HEK293 (cell line): ENCODE measurements around the gene KRTAP2-4.

Experiments used
- CTCF ChIA-PET: fragments of 350-600 bp; formaldehyde crosslinking; extraction: SDS; loops from one replicate; lab custom pipeline; 2021; ENCODE audit warnings: antibody characterized with exemption; lab: Yijun Ruan, JAX
- POLR2A ChIA-PET: fragments of 300-600 bp; formaldehyde crosslinking; extraction: SDS; loops from one replicate; lab custom pipeline; 2020; ENCODE audit warnings: antibody characterized with exemption, inconsistent platforms; lab: Yijun Ruan, JAX
- H3K27ac ChIP-seq: fragments of 200-500 bp; sonication (Bioruptor generic); 2 replicates; pipeline ENCODE4 v1.5.1; 2014; ENCODE audit warnings: low read depth, low read length, control low read depth, inconsistent platforms; ENCODE audit errors: extremely low read depth
- H3K36me3 ChIP-seq, 2 experiments: fragments of 200-500 bp in 1 of 2; sonication (Bioruptor generic) in 1 of 2; 1 replicate in 1 of 2; 2 replicates in 1 of 2; pipeline ENCODE4 v1.5.1; 2014 to 2017; ENCODE audit warnings: inconsistent platforms in 2 of 2, low read length in 2 of 2; ENCODE audit not compliant: control insufficient read depth in 2 of 2, insufficient read depth in 1 of 2
- H3K4me1 ChIP-seq: fragments of 200-500 bp; sonication (Bioruptor generic); 2 replicates; pipeline ENCODE4 v1.5.1; 2014; ENCODE audit warnings: mild to moderate bottlenecking, low read length, inconsistent platforms; ENCODE audit not compliant: control insufficient read depth, insufficient read depth
- H3K4me3 ChIP-seq: 2 replicates; pipeline ENCODE4 v1.5.1; 2011; ENCODE audit warnings: low read depth, mild to moderate bottlenecking, control low read depth, low read length, moderate library complexity
- H3K9me3 ChIP-seq: fragments of 200-500 bp; sonication (Bioruptor generic); 2 replicates; pipeline ENCODE4 v1.5.1; 2014; ENCODE audit warnings: low read depth, low read length, inconsistent platforms; ENCODE audit not compliant: control insufficient read depth, insufficient read depth
- HIC1 ChIP-seq: fragments of 450-650 bp; formaldehyde crosslinking; IDR thresholded peaks from 2 replicates; pipeline ENCODE4 v1.5.1; 2016; ENCODE audit warnings: missing biosample characterization, missing genetic modification characterization
- HOXD13 ChIP-seq: sonication (generic); formaldehyde crosslinking; IDR thresholded peaks from 2 replicates; pipeline ENCODE4 v1.8.0; 2022; ENCODE audit warnings: missing genetic modification reagents, borderline replicate concordance
- PATZ1 ChIP-seq: fragments of 450-650 bp; formaldehyde crosslinking; IDR thresholded peaks from 2 replicates; pipeline ENCODE4 v1.5.1; 2016; ENCODE audit warnings: missing biosample characterization, missing genetic modification characterization
- PBX3 ChIP-seq: sonication (generic); formaldehyde crosslinking; IDR thresholded peaks from 2 replicates; pipeline ENCODE4 v1.8.1; 2022; ENCODE audit warnings: mild to moderate bottlenecking, moderate library complexity, missing genetic modification reagents
- PRDM10 ChIP-seq: fragments of 450-650 bp; formaldehyde crosslinking; IDR thresholded peaks from 2 replicates; pipeline ENCODE4 v1.5.1; 2016; ENCODE audit warnings: missing biosample characterization, missing genetic modification characterization
- SCRT1 ChIP-seq: fragments of 450-650 bp; formaldehyde crosslinking; IDR thresholded peaks from 2 replicates; pipeline ENCODE4 v1.5.1; 2016; ENCODE audit warnings: missing biosample characterization, missing genetic modification characterization, borderline replicate concordance
- TCF7L2 ChIP-seq: IDR thresholded peaks from 2 replicates; pipeline ENCODE4 v1.6.1; 2011; ENCODE audit warnings: low read depth, mild to moderate bottlenecking, inconsistent platforms, low read length, moderate library complexity, borderline replicate concordance
- ZBTB17 ChIP-seq: fragments of 450-650 bp; formaldehyde crosslinking; IDR thresholded peaks from 2 replicates; pipeline ENCODE4 v1.5.1; 2016; ENCODE audit warnings: missing biosample characterization, missing genetic modification characterization
- ZBTB7A ChIP-seq: fragments of 450-650 bp; formaldehyde crosslinking; IDR thresholded peaks from 2 replicates; pipeline ENCODE4 v1.5.1; 2016; ENCODE audit warnings: low read depth, missing biosample characterization, missing genetic modification characterization
- ZFP69B ChIP-seq: fragments of 450-650 bp; formaldehyde crosslinking; IDR thresholded peaks from 2 replicates; pipeline ENCODE4 v1.5.1; 2016; ENCODE audit warnings: missing biosample characterization, missing genetic modification characterization
- ZIC2 ChIP-seq: fragments of 450-650 bp; formaldehyde crosslinking; IDR thresholded peaks from 2 replicates; pipeline ENCODE4 v1.5.1; 2016; ENCODE audit warnings: missing biosample characterization, missing genetic modification characterization
- ZNF138 ChIP-seq: fragments of 450-650 bp; formaldehyde crosslinking; IDR thresholded peaks from 2 replicates; pipeline ENCODE4 v1.5.1; 2016; ENCODE audit warnings: missing biosample characterization, missing genetic modification characterization, borderline replicate concordance
- ZNF155 ChIP-seq: fragments of 450-650 bp; formaldehyde crosslinking; IDR thresholded peaks from 2 replicates; pipeline ENCODE4 v1.5.1; 2016; ENCODE audit warnings: missing biosample characterization, missing genetic modification characterization
- ZNF157 ChIP-seq: fragments of 450-650 bp; formaldehyde crosslinking; IDR thresholded peaks from 2 replicates; pipeline ENCODE4 v1.5.1; 2016; ENCODE audit warnings: missing biosample characterization, missing genetic modification characterization
- ZNF211 ChIP-seq: fragments of 450-650 bp; formaldehyde crosslinking; IDR thresholded peaks from 2 replicates; pipeline ENCODE4 v1.5.1; 2016; ENCODE audit warnings: low read depth, missing biosample characterization, missing genetic modification characterization
- ZNF223 ChIP-seq: fragments of 450-650 bp; formaldehyde crosslinking; IDR thresholded peaks from 2 replicates; pipeline ENCODE4 v1.5.1; 2016; ENCODE audit warnings: missing biosample characterization, missing genetic modification characterization
- ZNF311 ChIP-seq: fragments of 450-650 bp; formaldehyde crosslinking; IDR thresholded peaks from 2 replicates; pipeline ENCODE4 v1.5.1; 2017; ENCODE audit warnings: missing biosample characterization, missing genetic modification characterization, borderline replicate concordance
- ZNF544 ChIP-seq: fragments of 450-650 bp; formaldehyde crosslinking; IDR thresholded peaks from 2 replicates; pipeline ENCODE4 v1.5.0; 2017; ENCODE audit warnings: missing biosample characterization, missing genetic modification characterization
- ZNF555 ChIP-seq: fragments of 450-650 bp; formaldehyde crosslinking; conservative IDR thresholded peaks from 2 replicates; pipeline ENCODE4 v1.5.1; 2017; ENCODE audit warnings: missing biosample characterization, mild to moderate bottlenecking, missing genetic modification characterization, inconsistent platforms
- ZNF677 ChIP-seq: fragments of 450-650 bp; IDR thresholded peaks from 2 replicates; pipeline ENCODE4 v1.5.0; 2018; ENCODE audit warnings: missing biosample characterization, mild to moderate bottlenecking, missing genetic modification characterization, moderate library complexity
- ZNF707 ChIP-seq: fragments of 450-650 bp; formaldehyde crosslinking; IDR thresholded peaks from 2 replicates; pipeline ENCODE4 v1.5.1; 2016; ENCODE audit warnings: missing biosample characterization, missing genetic modification characterization
- ZNF768 ChIP-seq: fragments of 450-650 bp; formaldehyde crosslinking; IDR thresholded peaks from 2 replicates; pipeline ENCODE4 v1.5.1; 2018; ENCODE audit warnings: missing biosample characterization, mild to moderate bottlenecking, missing genetic modification characterization
- ZNF830 ChIP-seq: fragments of 450-650 bp; IDR thresholded peaks from 2 replicates; pipeline ENCODE4 v1.5.0; 2018; ENCODE audit warnings: missing biosample characterization, missing genetic modification characterization, low read depth, mild to moderate bottlenecking, moderate library complexity
- ZNF837 ChIP-seq: fragments of 450-650 bp; formaldehyde crosslinking; IDR thresholded peaks from 2 replicates; pipeline ENCODE4 v1.5.1; 2016; ENCODE audit warnings: missing biosample characterization, missing genetic modification characterization
- ZSCAN16 ChIP-seq: fragments of 450-650 bp; formaldehyde crosslinking; IDR thresholded peaks from 2 replicates; pipeline ENCODE4 v1.5.1; 2016; ENCODE audit warnings: missing biosample characterization, missing genetic modification characterization
- TF ChIP-seq, protein P1 (sequence below): IDR thresholded peaks from 2 replicates; pipeline ENCODE4 v1.6.1; 2011; ENCODE audit warnings: mild to moderate bottlenecking, low read depth, low read length, borderline replicate concordance

KRTAP2-4 gene

DNA sequence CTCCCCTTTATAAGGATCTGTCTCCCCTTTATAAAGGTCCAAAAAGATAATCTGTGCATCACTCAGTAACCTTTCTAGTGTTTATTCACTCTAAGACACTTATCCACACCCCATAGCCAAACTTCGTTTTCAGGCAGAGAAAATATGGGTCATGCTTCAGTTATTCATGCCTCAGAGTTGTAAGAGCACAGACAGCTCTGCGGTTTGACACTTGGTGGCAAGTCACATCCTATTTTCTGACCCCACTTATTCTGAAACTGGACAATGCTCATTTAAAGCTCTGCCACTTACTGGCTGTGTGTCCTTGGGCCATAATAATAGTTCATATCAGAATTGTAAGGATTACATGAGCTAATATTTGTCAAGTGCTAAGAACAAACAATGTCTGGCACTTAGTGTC is 16.6 kb downstream of the KRTAP2-4 start:
- no peak overlapping the region for H3K4me3 ChIP-seq
- CTCF ChIA-PET, result no interaction called here
- TF ChIP-seq HIC1 (tag by site-specific recombination) (no peak), ZNF211 (tag by site-specific recombination) (no peak), ZNF768 (tag by site-specific recombination) (no peak), ZNF157 (tag by site-specific recombination) (no peak), PATZ1 (tag by site-specific recombination) (no peak), ZIC2 (tag by site-specific recombination) (no peak), SCRT1 (tag by site-specific recombination) (no peak), ZNF311 (tag by site-specific recombination) (no peak), ZBTB17 (no peak), HOXD13 (CRISPR knock-in tag) (no peak), PBX3 (no peak), ZNF223 (tag by site-specific recombination) (no peak), ZNF837 (tag by site-specific recombination) (no peak), ZNF677 (tag by site-specific recombination) (no peak), ZNF155 (tag by site-specific recombination) (no peak), ZBTB7A (tag by site-specific recombination) (no peak), ZSCAN16 (tag by site-specific recombination) (no peak), ZFP69B (no peak)
- TF ChIP-seq, all 188 proteins: peak for 0
- H3K27ac ChIP-seq, result no peak overlapping the region
- no peaks in the 10 kb centered on the region for H3K36me3 ChIP-seq
- H3K9me3 ChIP-seq, result no peaks in the 10 kb centered on the region
- no peaks in the 10 kb centered on the region for H3K4me1 ChIP-seq
- POLR2A ChIA-PET, result no interaction called here

DNA sequence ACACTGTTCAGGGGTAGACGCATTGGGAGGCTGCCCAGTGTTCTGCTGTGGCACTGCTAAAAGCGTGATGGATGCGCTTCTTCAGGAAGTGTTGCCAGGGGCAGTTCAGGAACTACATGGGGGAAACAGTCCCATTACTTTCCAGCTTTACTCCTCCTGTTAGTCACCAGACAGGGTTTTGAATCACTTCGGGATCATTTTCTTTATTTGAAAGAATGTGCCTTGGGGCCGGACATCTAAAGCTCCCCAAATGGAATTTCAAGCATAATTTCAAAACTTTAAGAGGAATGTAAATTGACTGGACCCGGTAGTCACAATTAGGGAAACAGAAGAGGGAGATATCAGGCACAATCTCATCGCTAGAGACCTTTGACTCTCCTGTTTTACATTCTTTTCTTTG is 17.2 kb downstream of the KRTAP2-4 start:
- TF ChIP-seq ZNF138 (tag by site-specific recombination) (no peak), ZNF830 (tag by site-specific recombination) (no peak), ZNF544 (tag by site-specific recombination) (no peak), TCF7L2 (no peak), ZNF707 (tag by site-specific recombination) (no peak), ZNF555 (no peak), PRDM10 (tag by site-specific recombination) (no peak)
- TF ChIP-seq, protein P1, sequence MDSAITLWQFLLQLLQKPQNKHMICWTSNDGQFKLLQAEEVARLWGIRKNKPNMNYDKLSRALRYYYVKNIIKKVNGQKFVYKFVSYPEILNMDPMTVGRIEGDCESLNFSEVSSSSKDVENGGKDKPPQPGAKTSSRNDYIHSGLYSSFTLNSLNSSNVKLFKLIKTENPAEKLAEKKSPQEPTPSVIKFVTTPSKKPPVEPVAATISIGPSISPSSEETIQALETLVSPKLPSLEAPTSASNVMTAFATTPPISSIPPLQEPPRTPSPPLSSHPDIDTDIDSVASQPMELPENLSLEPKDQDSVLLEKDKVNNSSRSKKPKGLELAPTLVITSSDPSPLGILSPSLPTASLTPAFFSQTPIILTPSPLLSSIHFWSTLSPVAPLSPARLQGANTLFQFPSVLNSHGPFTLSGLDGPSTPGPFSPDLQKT, result no peak
- ChIA-PET POLR2A (no interaction called here), CTCF (interaction anchor here (0.6 to 0.7 kb wide), 2 partner anchors 340 to 355 kb away, joined by 4 to 5 read pairs; no protein-coding TSS in a partner anchor)
- H3K4me3 ChIP-seq, result no peak overlapping the region
- H3K4me1 ChIP-seq, result no peaks in the 10 kb centered on the region
- no peaks in the 10 kb centered on the region; the same call in 1 of the 2 replicates for H3K9me3 ChIP-seq
- no peak overlapping the region for H3K27ac ChIP-seq
- no peaks in the 10 kb centered on the region for H3K36me3 ChIP-seq
